Type B pancreatic cell (in vitro differentiated cells): ENCODE measurements around the gene NFE2L1. TPM values are rescaled to one million over a fixed set of nuclear protein-coding genes. Genes with fewer than 3 reads are reported as not detected.
A peak's percentile ranks its signal among the peaks of the same experiment; 100 is the strongest.

Experiments used
- DNase-seq: peaks from one replicate; pipeline ENCODE4 v3.0.0; 2021; ENCODE audit warnings: mixed read lengths; ENCODE audit not compliant: unreplicated experiment; ENCODE audit errors: extremely low spot score
- H3K27ac Mint-ChIP-seq: 2 replicates; pipeline ENCODE4 v1.8.0; 2021; ENCODE audit warnings: mild to moderate bottlenecking, mixed read lengths
- H3K27me3 Mint-ChIP-seq: 2 replicates; pipeline ENCODE4 v1.8.0; 2021; ENCODE audit warnings: mixed read lengths
- H3K36me3 Mint-ChIP-seq: 2 replicates; pipeline ENCODE4 v1.8.0; 2021; ENCODE audit warnings: mixed read lengths
- H3K4me1 Mint-ChIP-seq: one replicate; pipeline ENCODE4 v1.8.0; 2021; ENCODE audit warnings: mixed read lengths; ENCODE audit not compliant: unreplicated experiment
- H3K4me3 Mint-ChIP-seq: 2 replicates; pipeline ENCODE4 v1.8.0; 2021; ENCODE audit warnings: mild to moderate bottlenecking, mixed read lengths
- H3K9me3 Mint-ChIP-seq: 2 replicates; pipeline ENCODE4 v1.8.0; 2021; ENCODE audit warnings: mixed read lengths
- total RNA-seq: library from RNA; stranded (reverse); gene quantifications from 2 replicates; pipeline ENCODE4 v1.2.1, GENCODE V29; 2021; ENCODE audit warnings: low replicate concordance
- TF ChIP-seq, protein P1 (sequence below): fragments of 200-600 bp; sonication (generic); conservative IDR thresholded peaks from 2 replicates; pipeline ENCODE4 v1.5.0; 2021; ENCODE audit warnings: antibody characterized with exemption, mild to moderate bottlenecking

Gene NFE2L1
- total RNA-seq, 1 donor from 2014 or later = 99.1 TPM

DNA sequence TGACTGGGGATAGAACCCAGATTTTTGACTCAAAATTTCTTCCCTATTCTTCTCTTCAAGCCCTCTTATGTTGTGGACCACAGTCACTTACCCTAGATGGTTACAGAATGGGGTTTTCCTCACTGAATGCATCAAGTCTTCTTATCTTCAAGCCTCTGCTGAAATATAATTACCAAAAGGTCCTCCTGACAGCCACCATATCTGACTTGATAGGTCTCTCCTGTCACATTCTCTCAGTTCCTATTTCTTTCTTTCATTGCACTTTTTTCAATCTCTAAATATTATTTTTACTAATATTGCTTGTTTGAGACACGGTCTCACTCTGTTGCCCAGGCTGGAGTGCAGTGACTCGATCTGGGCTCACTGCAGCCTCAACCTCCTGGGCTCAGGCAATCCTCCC is 9.5 kb upstream of the NFE2L1 start:
- no peak for DNase-seq
- Mint-ChIP-seq H3K36me3 (peaks cover 2% of the 10 kb centered on the region), H3K9me3 (no peaks in the 10 kb centered on the region), H3K4me1 (peaks cover 4% of the 10 kb centered on the region), H3K27me3 (peaks cover 46% of the 10 kb centered on the region), H3K4me3 (peak overlapping the region; percentile 91), H3K27ac (no peak overlapping the region)
- TF ChIP-seq, protein P1, sequence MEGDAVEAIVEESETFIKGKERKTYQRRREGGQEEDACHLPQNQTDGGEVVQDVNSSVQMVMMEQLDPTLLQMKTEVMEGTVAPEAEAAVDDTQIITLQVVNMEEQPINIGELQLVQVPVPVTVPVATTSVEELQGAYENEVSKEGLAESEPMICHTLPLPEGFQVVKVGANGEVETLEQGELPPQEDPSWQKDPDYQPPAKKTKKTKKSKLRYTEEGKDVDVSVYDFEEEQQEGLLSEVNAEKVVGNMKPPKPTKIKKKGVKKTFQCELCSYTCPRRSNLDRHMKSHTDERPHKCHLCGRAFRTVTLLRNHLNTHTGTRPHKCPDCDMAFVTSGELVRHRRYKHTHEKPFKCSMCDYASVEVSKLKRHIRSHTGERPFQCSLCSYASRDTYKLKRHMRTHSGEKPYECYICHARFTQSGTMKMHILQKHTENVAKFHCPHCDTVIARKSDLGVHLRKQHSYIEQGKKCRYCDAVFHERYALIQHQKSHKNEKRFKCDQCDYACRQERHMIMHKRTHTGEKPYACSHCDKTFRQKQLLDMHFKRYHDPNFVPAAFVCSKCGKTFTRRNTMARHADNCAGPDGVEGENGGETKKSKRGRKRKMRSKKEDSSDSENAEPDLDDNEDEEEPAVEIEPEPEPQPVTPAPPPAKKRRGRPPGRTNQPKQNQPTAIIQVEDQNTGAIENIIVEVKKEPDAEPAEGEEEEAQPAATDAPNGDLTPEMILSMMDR = no peak

DNA sequence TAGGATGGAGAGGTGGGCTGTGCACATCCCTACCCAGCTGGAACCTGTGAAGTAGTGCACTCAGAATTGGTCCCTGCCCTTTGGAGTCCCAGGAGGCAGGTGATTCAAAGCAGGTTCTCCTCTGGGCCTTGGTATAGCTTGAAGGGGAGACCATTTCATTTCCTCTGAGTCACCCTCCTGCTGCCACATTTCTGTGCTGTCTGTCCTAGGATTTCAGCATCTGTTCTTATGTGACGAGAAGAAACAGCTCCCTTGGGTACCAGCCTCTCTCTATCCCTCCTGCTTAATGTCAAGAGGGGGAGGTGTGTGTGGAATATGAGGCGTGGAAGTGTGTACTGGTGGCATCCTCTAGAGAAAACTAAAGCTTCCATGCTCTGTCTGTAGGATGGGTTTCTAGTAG is 5.0 kb upstream of the NFE2L1 start:
- Mint-ChIP-seq H3K9me3 (no peaks in the 10 kb centered on the region), H3K27ac (no peak overlapping the region), H3K4me3 (no peak overlapping the region), H3K36me3 (peaks cover 3% of the 10 kb centered on the region), H3K27me3 (peaks cover 20% of the 10 kb centered on the region), H3K4me1 (peaks cover 24% of the 10 kb centered on the region)
- DNase-seq = no peak
- TF ChIP-seq, protein P1 = no peak

DNA sequence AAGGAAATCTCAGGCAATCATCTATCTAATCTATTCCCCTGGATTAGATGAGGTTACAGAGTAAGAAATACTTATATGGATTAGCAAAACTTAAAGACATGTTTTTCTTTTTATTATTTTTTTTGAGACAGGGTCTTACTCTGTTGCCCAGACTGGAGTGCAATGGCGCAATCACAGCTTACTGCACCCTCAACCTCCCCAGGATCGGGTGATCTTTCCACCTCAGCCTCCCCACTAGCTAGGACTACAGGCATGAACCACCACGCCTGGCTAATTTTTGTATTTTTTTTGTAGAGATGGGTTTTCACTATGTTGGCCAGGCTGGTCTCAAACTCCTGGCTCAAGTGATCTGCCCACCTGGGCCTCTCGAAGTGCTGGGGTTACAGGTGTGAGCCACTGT is 3.3 kb upstream of the NFE2L1 start:
- Mint-ChIP-seq H3K27me3 (peaks cover 6% of the 10 kb centered on the region), H3K9me3 (no peaks in the 10 kb centered on the region), H3K36me3 (peaks cover 3% of the 10 kb centered on the region), H3K27ac (no peak overlapping the region), H3K4me1 (peaks cover 29% of the 10 kb centered on the region), H3K4me3 (no peak overlapping the region)
- no peak for DNase-seq
- TF ChIP-seq, protein P1 = no peak

DNA sequence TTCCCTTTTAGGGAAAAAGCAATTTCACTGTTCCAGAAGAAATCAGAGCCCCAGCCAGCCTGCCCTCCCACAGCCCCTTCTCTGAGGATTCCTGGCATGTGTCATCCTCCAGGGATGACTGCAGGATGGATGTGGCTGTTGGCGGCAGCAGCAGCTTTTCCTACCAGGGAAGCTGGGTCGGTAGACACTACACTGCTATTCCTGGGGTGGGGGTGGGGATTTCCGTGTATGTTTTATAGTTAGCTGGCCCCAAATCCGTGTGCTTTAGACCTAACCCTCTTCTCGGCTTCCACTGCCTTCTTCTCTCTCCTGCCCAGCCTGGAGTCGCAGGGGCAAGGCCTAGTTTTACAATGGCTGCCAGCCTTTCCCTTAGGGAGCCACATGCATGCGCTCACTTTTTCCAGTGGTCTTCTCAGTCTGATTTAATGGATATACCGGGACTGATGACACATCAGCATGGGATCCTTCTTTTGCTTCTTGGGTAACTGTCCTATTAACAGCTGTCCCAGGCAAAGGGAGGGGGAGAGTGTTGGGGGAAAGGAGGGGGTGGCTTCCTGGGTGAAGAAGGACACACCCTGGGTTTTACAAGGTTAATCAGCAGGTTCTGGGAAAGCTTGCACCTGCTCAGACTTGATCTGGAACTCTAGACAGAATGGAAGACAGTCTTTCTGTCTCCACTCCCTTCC is 2.7 kb upstream of the NFE2L1 start:
- no peak for DNase-seq
- Mint-ChIP-seq H3K9me3 (no peaks in the 10 kb centered on the region), H3K36me3 (peaks cover 4% of the 10 kb centered on the region), H3K4me1 (peaks cover 35% of the 10 kb centered on the region), H3K4me3 (peak overlapping the region; percentile 70), H3K27ac (peak overlapping the region; percentile 47), H3K27me3 (peaks cover 6% of the 10 kb centered on the region)
- TF ChIP-seq, protein P1 = no peak

DNA sequence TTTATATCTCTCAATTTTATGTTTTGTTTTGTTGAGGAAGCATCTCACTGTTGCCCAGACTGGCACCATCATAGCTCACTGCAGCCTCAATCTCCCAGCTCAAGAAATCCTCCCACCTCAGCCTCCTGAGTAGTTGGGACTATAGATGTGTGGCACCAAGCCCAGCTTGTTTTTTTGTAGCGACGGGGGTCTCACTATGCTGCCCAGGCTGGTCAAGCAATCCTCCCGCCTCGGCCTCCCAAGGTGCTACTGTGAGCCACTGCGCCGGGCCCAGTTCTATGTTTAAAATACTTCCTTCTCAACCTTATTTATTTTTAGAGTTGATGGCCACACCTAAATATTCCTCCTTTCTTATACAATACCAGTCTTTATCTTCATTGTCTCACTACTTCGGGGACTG is 1.9 kb upstream of the NFE2L1 start:
- H3K4me3 Mint-ChIP-seq = peak overlapping the region; percentile 96
- H3K27me3 Mint-ChIP-seq = peaks cover 6% of the 10 kb centered on the region
- peaks cover 43% of the 10 kb centered on the region for H3K4me1 Mint-ChIP-seq
- H3K9me3 Mint-ChIP-seq = no peaks in the 10 kb centered on the region
- peak overlapping the region; percentile 100 for H3K27ac Mint-ChIP-seq
- peaks cover 8% of the 10 kb centered on the region for H3K36me3 Mint-ChIP-seq
- TF ChIP-seq, protein P1 = no peak
- no peak for DNase-seq
